Dendritic cell treated with granulocyte-macrophage colony-stimulating factor and Interleukin-4, amounts not matched to agents 40 ng/mL and 50 ng/mL, for 4 days (primary cell): ENCODE measurements around the gene CDC42BPA.
A peak's percentile ranks its signal among the peaks of the same experiment; 100 is the strongest.
"Not testable (repeated sequence)": the region's sequence is repeated elsewhere in the genome, so short reads cannot be mapped to it uniquely, and the experiment has no call there.

Experiments used
- H3K27ac Mint-ChIP-seq: one replicate; pipeline ENCODE4 v1.8.0; 2022; ENCODE audit warnings: mild to moderate bottlenecking, mixed read lengths
- H3K27me3 Mint-ChIP-seq: one replicate; pipeline ENCODE4 v1.8.0; 2022; ENCODE audit warnings: mild to moderate bottlenecking, mixed read lengths
- H3K36me3 Mint-ChIP-seq: one replicate; pipeline ENCODE4 v1.8.0; 2022; ENCODE audit warnings: low read depth, mixed read lengths
- H3K4me1 Mint-ChIP-seq: one replicate; pipeline ENCODE4 v1.8.0; 2022; ENCODE audit warnings: low read depth, mixed read lengths
- H3K4me3 Mint-ChIP-seq: one replicate; pipeline ENCODE4 v1.8.0; 2022; ENCODE audit warnings: mild to moderate bottlenecking, moderate library complexity, mixed read lengths
- H3K9me3 Mint-ChIP-seq: one replicate; pipeline ENCODE4 v1.8.0; 2022; ENCODE audit warnings: mixed read lengths
- intact Hi-C: fragments of 100-400 bp; cut with micrococcal nuclease; formaldehyde crosslinking; loops from one replicate; pipeline ENCODE4 v1.15.0; 2022

CDC42BPA gene

GRCh38 chr1:227318016-227318852 is at the start of gene CDC42BPA:
CDC42BPA (minus strand) TSS chr1:227318492; CDS start chr1:227317182, 1,310 bp downstream.
- Mint-ChIP-seq H3K4me1 (peaks cover 13% of the 10 kb centered on the region), H3K9me3 (no peaks in the 10 kb centered on the region), H3K4me3 (peak within 1 kb of the TSS; percentile 90), H3K36me3 (peaks cover 7% of the 10 kb centered on the region), H3K27me3 (peaks cover 51% of the 10 kb centered on the region), H3K27ac (peak within 1 kb of the TSS; percentile 77)
- intact Hi-C loops = no loop called here

DNA sequence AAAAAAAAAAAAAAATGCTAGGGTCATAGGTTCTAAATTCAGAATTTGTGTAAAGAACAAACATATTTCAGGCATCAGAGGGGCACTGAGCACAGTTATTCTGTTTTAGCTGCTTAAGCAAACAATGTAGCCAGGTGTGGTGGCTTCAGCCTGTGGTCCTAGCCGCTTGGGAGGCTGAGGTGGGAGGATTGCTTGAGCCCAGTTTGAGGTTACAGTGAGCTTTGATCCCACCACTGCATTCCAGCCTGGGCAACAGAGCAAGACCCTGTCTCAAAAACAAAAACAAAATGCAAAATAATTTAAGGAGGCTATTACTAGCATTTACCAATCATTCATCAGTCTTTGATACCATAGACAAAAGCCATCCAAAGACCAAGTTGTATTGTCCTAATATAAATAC is 49.7 kb upstream of the CDC42BPA start:
- H3K4me1 Mint-ChIP-seq = no peaks in the 10 kb centered on the region

GRCh38 chr1:227365473-227366431 is 47.5 kb upstream of the CDC42BPA start:
- Mint-ChIP-seq H3K36me3 (no peaks in the 10 kb centered on the region), H3K27ac (no peak overlapping the region), H3K9me3 (no peaks in the 10 kb centered on the region), H3K4me3 (no peak overlapping the region), H3K4me1 (no peaks in the 10 kb centered on the region), H3K27me3 (no peaks in the 10 kb centered on the region)
- intact Hi-C loops = no loop called here

More for the DNA sequence above, 49.7 kb upstream of the CDC42BPA start:
- Mint-ChIP-seq H3K27me3 (no peaks in the 10 kb centered on the region), H3K27ac (no peak overlapping the region), H3K36me3 (no peaks in the 10 kb centered on the region), H3K9me3 (no peaks in the 10 kb centered on the region), H3K4me3 (no peak overlapping the region)
- intact Hi-C loops = no loop called here

DNA sequence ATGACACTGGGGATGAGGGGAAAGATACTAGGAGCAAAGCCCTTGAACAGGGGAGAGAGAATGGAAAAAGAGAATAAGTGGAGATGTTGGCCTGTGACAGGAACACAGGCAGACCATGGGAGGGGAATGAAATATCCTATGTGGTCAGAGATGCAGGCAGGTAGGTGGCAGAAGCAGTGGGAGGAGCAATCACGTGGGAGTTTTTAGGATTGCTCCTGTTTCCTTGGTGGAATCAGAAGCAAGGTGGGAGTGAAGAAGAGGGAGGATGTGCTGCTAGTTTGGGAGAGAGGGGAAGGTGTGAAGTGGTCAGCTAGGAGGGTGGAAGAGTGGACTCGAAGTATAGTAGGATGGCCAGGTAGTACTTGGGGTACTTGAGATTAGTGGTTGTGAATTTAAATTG is 46.4 kb upstream of the CDC42BPA start:
- intact Hi-C loops = no loop called here
- Mint-ChIP-seq H3K4me1 (no peaks in the 10 kb centered on the region), H3K27me3 (no peaks in the 10 kb centered on the region), H3K27ac (no peak overlapping the region), H3K4me3 (no peak overlapping the region), H3K36me3 (no peaks in the 10 kb centered on the region), H3K9me3 (no peaks in the 10 kb centered on the region)

- H3K4me3 Mint-ChIP-seq = no peak overlapping the region
- no peak overlapping the region for H3K27ac Mint-ChIP-seq
- no peaks in the 10 kb centered on the region for H3K27me3 Mint-ChIP-seq
- intact Hi-C loops = no loop called here
- H3K36me3 Mint-ChIP-seq = no peaks in the 10 kb centered on the region
- H3K9me3 Mint-ChIP-seq = no peaks in the 10 kb centered on the region
- H3K4me1 Mint-ChIP-seq = no peaks in the 10 kb centered on the region
Measured at GRCh38 chr1:227363825-227364224, 45.5 kb upstream of the CDC42BPA start.

- no peaks in the 10 kb centered on the region for H3K36me3 Mint-ChIP-seq
- no peaks in the 10 kb centered on the region for H3K4me1 Mint-ChIP-seq
- H3K4me3 Mint-ChIP-seq = no peak overlapping the region
- intact Hi-C loops = no loop called here
- H3K27me3 Mint-ChIP-seq = no peaks in the 10 kb centered on the region
- no peaks in the 10 kb centered on the region for H3K9me3 Mint-ChIP-seq
- H3K27ac Mint-ChIP-seq = no peak overlapping the region
Measured at GRCh38 chr1:227362039-227362438, 43.7 kb upstream of the CDC42BPA start.

GRCh38 chr1:227357927-227358302 is 39.6 kb upstream of the CDC42BPA start:
- intact Hi-C loops = no loop called here
- Mint-ChIP-seq H3K27ac (no peak overlapping the region), H3K4me3 (no peak overlapping the region), H3K4me1 (no peaks in the 10 kb centered on the region), H3K27me3 (no peaks in the 10 kb centered on the region), H3K9me3 (no peaks in the 10 kb centered on the region), H3K36me3 (no peaks in the 10 kb centered on the region)

- H3K36me3 Mint-ChIP-seq = no peaks in the 10 kb centered on the region
- intact Hi-C loops = no loop called here
Measured at GRCh38 chr1:227357171-227357926, 39.1 kb upstream of the CDC42BPA start.

GRCh38 chr1:227356620-227357146 is 38.4 kb upstream of the CDC42BPA start:
- Mint-ChIP-seq H3K27ac (no peak overlapping the region), H3K4me1 (no peaks in the 10 kb centered on the region), H3K9me3 (no peaks in the 10 kb centered on the region), H3K36me3 (no peaks in the 10 kb centered on the region), H3K27me3 (no peaks in the 10 kb centered on the region), H3K4me3 (no peak overlapping the region)
- intact Hi-C loops = no loop called here

More at GRCh38 chr1:227357171-227357926, 39.1 kb upstream of the CDC42BPA start:
- Mint-ChIP-seq H3K4me3 (no peak overlapping the region), H3K27ac (no peak overlapping the region), H3K27me3 (no peaks in the 10 kb centered on the region), H3K4me1 (no peaks in the 10 kb centered on the region), H3K9me3 (no peaks in the 10 kb centered on the region)

- intact Hi-C loops = no loop called here
- no peaks in the 10 kb centered on the region for H3K4me1 Mint-ChIP-seq
- H3K4me3 Mint-ChIP-seq = no peak overlapping the region
- no peaks in the 10 kb centered on the region for H3K36me3 Mint-ChIP-seq
- no peaks in the 10 kb centered on the region for H3K27me3 Mint-ChIP-seq
- H3K27ac Mint-ChIP-seq = no peak overlapping the region
- H3K9me3 Mint-ChIP-seq = no peaks in the 10 kb centered on the region
Measured at GRCh38 chr1:227355542-227356245, 37.4 kb upstream of the CDC42BPA start.

- H3K27ac Mint-ChIP-seq = no peak overlapping the region
- H3K4me1 Mint-ChIP-seq = no peaks in the 10 kb centered on the region
- intact Hi-C loops = no loop called here
Measured at GRCh38 chr1:227353186-227353585, 34.9 kb upstream of the CDC42BPA start.

GRCh38 chr1:227352164-227352563 is 33.9 kb upstream of the CDC42BPA start:
- H3K27me3 Mint-ChIP-seq, H3K9me3 Mint-ChIP-seq, H3K27ac Mint-ChIP-seq, H3K4me1 Mint-ChIP-seq, H3K4me3 Mint-ChIP-seq, H3K36me3 Mint-ChIP-seq, intact Hi-C loops: not testable (repeated sequence)

More at GRCh38 chr1:227353186-227353585, 34.9 kb upstream of the CDC42BPA start:
- H3K36me3 Mint-ChIP-seq = no peaks in the 10 kb centered on the region
- no peak overlapping the region for H3K4me3 Mint-ChIP-seq
- no peaks in the 10 kb centered on the region for H3K27me3 Mint-ChIP-seq
- no peaks in the 10 kb centered on the region for H3K9me3 Mint-ChIP-seq

DNA sequence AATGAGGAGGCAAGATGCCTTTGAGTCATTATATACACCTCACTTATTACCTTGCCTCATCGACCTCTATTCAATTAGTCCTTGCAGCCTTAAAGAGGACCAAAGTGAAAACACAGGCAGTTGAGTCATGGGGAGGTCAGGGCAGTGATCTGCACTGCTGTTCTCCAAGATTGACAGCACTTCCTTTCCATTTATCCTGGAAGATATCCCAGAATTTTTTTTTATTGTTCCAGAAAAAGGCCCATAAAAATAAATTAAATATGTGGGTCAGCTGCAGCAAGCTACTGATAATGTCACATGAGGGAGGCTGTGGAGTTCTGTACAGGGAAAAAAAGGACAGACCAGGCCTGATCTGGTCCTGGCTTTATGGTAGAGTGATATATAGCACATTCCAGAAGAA is 33.2 kb upstream of the CDC42BPA start:
- Mint-ChIP-seq H3K36me3 (no peaks in the 10 kb centered on the region), H3K4me1 (no peaks in the 10 kb centered on the region), H3K27me3 (peaks cover 1% of the 10 kb centered on the region), H3K9me3 (no peaks in the 10 kb centered on the region), H3K4me3 (no peak overlapping the region), H3K27ac (no peak overlapping the region)
- intact Hi-C loops = no loop called here
